HFF-Myc (cell line): Measurements from ENCODE around the gene MIF4GD.
A peak's percentile ranks its signal among the peaks of the same experiment; 100 is the strongest.
"Not testable (repeated sequence)": the region's sequence is repeated elsewhere in the genome, so short reads cannot be mapped to it uniquely, and the experiment has no call there.

Source experiments
- DNase-seq: peaks from one replicate; pipeline ENCODE4 v3.0.0-alpha.2; 2011; ENCODE audit warnings: low read depth; ENCODE audit errors: extremely low read depth
- H3K4me3 ChIP-seq: replicated peaks from 2 replicates; pipeline ENCODE4 v1.5.1; 2011; ENCODE audit warnings: low read depth, mild to moderate bottlenecking, control low read depth, low read length
- TF ChIP-seq, protein P1 (sequence below): IDR thresholded peaks from 2 replicates; pipeline ENCODE4 v1.5.1; 2012; ENCODE audit warnings: mild to moderate bottlenecking, low read depth, low read length, control low read depth; ENCODE audit errors: missing control alignments

Gene MIF4GD

DNA sequence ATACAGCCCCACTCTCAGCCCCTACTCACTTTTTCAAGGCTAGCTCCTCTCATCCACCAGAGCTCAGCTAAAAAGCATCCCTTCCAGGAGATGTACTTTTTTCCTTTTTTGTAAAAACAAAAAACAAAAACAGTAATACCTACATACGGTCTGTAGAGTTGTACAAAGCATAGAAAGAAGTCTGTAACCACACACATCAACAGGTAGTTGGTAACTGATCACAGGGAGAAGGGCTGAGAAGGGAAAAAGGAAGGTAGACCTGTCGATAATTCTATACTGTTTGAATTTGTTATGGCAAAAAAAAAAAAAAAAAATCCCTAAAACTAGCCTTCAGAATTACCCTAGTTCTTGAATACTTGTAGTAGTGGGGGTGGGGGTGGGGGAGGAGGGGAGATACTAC lies 17.3 kb upstream of the MIF4GD start:
- TF ChIP-seq, protein P1, sequence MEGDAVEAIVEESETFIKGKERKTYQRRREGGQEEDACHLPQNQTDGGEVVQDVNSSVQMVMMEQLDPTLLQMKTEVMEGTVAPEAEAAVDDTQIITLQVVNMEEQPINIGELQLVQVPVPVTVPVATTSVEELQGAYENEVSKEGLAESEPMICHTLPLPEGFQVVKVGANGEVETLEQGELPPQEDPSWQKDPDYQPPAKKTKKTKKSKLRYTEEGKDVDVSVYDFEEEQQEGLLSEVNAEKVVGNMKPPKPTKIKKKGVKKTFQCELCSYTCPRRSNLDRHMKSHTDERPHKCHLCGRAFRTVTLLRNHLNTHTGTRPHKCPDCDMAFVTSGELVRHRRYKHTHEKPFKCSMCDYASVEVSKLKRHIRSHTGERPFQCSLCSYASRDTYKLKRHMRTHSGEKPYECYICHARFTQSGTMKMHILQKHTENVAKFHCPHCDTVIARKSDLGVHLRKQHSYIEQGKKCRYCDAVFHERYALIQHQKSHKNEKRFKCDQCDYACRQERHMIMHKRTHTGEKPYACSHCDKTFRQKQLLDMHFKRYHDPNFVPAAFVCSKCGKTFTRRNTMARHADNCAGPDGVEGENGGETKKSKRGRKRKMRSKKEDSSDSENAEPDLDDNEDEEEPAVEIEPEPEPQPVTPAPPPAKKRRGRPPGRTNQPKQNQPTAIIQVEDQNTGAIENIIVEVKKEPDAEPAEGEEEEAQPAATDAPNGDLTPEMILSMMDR = no peak
- peak overlapping the region; percentile 94 for H3K4me3 ChIP-seq
- DNase-seq = no peak

DNA sequence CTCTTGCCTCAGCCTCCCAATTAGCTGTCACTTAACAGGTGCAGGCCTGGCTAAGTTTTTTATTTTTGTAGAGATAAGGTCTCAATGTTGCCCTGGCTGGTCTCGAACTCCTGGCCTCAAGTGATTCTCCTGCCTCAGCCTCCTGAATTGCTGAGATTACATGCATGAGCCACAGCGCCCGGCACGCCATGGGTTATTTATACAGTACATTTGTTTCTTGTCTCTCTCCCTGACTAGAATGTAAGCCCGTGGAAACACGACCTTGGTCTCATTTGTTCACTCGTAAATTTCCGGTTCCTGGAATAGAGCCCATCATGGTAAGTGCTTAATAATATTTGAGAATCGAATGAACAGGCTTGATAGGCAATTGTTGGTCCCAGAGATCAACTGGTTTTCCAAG lies 16.2 kb upstream of the MIF4GD start:
- peak overlapping the region; percentile 94 for H3K4me3 ChIP-seq
- no peak for DNase-seq
- TF ChIP-seq, protein P1 = no peak

DNA sequence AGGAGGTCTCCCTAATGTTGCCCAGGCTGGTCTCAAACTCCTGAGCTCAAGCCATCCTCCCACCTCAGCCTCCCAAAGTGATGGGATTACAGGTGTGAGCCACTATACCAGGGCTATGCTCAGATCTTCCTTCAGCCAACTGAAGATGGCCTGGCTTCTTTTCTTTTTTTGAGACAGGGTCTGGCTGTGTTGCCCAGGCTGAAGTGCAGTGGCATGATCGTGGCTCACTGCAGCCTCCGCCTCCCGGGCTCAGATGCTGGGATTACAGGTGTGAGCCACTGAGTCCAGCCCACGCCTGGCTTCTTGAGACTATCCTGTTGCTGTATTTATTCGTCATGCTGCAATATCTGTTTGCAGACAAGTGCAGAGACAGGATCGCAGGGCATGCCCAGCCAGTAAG lies 14.1 kb upstream of the MIF4GD start:
- TF ChIP-seq, protein P1 = no peak
- H3K4me3 ChIP-seq = no peak overlapping the region
- DNase-seq = no peak

DNA sequence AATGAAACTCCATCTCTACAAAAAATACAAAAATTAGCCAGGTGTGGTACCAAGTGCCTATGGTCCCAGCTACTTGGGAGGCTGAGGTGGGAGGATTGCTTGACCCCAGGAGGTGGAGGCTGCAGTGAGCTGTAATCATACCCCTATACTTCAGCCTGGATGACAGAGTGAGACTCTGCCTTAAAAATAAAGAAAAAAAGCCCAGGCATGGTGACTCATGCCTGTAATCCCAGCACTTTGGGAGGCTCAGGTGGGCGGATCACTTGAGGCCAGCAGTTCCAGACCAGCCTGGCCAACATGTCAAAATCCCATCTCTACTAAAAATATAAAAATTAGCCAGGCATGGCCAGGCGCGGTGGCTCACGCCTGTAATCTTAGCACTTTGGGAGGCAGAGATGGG lies 9.2 kb upstream of the MIF4GD start:
- H3K4me3 ChIP-seq, DNase-seq: not testable (repeated sequence)

DNA sequence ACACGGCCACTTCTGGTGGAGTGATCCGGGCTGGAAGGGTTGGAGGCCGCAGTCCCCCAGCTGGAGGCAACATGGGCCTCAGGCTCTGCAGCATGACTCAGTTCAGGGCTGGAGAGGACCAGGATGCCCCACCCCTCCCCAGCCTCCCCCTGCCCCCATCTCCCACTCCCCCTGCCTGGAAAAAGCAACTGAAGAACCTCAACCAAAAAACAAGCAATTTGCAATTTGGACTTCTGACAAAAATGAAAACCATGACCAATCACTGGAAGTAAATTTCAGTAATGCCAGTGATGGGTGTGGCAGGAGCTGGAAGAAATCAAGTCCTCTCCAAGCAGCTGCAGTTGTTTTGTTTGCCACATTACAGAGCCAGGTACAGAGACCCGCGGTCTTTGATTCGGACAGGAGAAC lies 6.6 kb upstream of the MIF4GD start:
- peak; percentile 50 for DNase-seq
- TF ChIP-seq, protein P1 = no peak
- no peak overlapping the region for H3K4me3 ChIP-seq

DNA sequence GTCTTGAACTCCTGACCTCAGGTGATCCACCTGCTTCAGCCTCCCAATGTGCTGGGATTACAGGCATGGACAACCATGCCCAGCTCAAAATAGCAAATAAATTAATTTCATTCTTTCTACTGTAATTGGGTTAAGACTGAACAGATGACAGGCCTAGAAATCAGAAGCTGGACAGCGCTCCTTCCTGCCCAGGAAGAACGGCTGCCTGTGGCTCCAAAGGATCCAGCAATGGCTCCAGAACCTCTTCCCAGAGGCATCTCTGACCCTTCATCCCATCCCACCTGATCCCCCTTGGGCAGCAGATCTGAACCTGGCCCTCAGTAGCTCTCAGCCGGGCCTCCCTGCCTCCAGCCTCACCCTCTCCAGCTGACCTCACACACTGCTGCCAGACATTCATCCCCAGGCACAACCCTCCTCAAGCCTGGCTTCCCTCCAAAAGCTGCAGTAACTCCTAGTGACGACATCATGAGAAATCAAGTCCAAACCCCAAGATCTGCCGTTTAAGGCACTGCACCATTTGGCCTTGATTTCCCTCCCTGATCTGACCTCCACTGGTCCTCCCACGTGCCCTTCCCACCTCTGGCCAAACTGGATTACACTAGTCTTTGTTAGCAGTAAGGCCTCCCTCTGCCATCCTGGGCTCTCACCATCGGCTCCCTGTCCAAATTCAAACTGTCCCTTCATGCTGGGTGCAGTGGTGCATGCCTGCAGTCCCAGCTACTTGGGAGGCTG lies 3.1 kb upstream of the MIF4GD start:
- H3K4me3 ChIP-seq = no peak overlapping the region
- DNase-seq = no peak
- TF ChIP-seq, protein P1 = no peak

DNA sequence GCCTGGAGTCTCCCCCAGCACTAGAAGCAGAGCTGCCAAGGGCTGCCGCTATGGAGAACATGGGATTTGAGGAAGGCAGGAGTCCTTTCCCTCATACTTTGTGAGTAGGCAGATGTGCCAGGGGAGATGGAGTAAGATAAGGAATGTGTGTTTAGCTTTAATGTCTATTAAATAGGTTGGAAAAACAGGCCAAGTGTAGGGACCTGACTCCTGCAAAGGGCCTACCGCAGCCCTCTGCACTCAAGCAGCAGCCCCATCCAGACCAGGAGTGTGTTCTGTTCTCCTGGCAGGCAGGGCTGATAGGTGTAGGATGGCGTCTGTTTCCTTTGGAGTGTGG lies 1.8 kb upstream of the MIF4GD start:
- no peak overlapping the region for H3K4me3 ChIP-seq
- DNase-seq = no peak
- TF ChIP-seq, protein P1 = no peak
